AG09309 (cell line): ENCODE measurements around the gene AGO1.
"Not testable (repeated sequence)": the region's sequence is repeated elsewhere in the genome, so short reads cannot be mapped to it uniquely, and the experiment has no call there.

ENCODE experiments used
- DNase-seq: peaks from one replicate; pipeline ENCODE4 v3.0.0-alpha.2; 2010; ENCODE audit warnings: low read depth
- H3K4me3 ChIP-seq: 2 replicates; pipeline ENCODE4 v1.5.1; 2011; ENCODE audit warnings: mild to moderate bottlenecking, low read depth, low read length, moderate library complexity; ENCODE audit not compliant: control insufficient read depth
- TF ChIP-seq, protein P1 (sequence below): IDR thresholded peaks from 2 replicates; pipeline ENCODE4 v1.5.1; 2011; ENCODE audit warnings: mild to moderate bottlenecking, low read depth, low read length, inconsistent platforms; ENCODE audit not compliant: insufficient read depth, control insufficient read depth; ENCODE audit errors: missing control alignments

AGO1 gene

DNA sequence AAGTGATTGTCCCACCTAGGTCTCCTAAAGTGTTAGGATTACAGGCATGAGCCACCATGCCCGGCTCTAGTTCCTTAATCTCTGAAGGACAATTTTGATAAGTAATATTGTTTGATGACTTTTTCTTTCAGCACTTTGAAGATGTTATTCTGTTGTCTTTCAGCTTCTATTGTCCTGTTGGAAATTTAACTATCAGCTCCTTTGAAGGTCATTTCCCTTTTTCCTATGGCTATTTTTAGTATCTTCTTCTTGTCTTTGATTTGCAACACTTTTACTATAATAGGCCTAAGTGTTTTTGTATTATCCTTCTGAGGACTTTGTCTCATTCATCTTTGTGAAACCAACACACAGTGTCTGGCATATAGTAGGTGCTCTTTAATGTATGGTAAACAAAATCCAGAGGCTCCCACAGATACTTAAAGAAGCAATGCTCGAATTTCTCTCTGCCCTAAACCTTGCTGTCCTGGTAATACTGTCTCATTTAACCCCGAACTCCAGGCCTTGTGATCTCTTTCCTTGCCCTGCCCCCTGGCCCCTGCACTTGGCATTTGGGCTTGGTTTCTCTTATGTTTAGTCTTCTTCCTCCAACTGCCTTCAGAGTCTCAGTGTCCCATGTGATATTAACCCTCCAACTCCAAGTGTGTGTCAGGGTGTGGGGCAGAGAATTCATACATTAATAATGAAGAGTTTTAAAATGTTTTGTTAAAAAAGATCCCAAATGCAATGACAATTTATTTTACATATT lies 19.0 kb upstream of the AGO1 start:
- no peak for DNase-seq
- H3K4me3 ChIP-seq = no peak overlapping the region
- TF ChIP-seq, protein P1, sequence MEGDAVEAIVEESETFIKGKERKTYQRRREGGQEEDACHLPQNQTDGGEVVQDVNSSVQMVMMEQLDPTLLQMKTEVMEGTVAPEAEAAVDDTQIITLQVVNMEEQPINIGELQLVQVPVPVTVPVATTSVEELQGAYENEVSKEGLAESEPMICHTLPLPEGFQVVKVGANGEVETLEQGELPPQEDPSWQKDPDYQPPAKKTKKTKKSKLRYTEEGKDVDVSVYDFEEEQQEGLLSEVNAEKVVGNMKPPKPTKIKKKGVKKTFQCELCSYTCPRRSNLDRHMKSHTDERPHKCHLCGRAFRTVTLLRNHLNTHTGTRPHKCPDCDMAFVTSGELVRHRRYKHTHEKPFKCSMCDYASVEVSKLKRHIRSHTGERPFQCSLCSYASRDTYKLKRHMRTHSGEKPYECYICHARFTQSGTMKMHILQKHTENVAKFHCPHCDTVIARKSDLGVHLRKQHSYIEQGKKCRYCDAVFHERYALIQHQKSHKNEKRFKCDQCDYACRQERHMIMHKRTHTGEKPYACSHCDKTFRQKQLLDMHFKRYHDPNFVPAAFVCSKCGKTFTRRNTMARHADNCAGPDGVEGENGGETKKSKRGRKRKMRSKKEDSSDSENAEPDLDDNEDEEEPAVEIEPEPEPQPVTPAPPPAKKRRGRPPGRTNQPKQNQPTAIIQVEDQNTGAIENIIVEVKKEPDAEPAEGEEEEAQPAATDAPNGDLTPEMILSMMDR = no peak

DNA sequence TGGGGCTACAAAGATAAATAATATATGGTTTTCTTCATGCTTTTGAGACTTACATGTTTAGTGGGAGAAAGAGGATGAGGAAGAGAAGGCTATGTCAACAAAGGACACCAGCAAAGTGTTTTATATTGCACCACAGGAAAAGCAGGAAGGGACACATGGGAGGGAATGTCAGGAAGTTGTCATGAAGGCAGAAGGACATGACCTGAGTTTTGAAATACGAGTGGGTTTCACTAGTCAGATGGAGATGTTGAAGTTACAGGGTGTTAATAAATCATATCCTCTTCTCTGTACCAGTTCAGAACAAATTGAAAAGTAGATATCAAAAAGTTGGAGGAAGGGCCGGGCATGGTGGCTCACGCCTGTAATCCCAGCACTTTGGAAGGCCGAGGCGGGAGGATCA lies 18.2 kb upstream of the AGO1 start:
- H3K4me3 ChIP-seq = no peak overlapping the region
- DNase-seq = no peak
- TF ChIP-seq, protein P1 = no peak

DNA sequence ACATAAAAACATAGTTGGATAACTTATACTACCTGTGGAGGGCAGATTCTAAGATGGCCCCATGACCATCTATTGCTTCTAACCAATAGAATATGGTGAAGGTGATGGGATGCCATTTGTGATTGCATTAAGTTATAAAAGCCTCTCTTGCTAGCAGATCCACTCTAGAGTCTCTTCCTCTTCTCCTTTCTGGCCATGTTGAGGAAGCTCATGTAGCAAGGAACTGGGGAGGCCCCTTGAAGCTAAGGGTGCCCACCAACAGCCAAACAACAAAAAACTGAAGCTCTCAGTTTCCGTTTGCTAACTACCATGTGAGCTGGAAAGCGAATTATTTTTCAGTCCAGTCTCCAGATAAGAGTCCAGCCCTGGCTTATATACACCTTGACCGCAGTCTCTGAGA lies 16.0 kb upstream of the AGO1 start:
- no peak for DNase-seq
- H3K4me3 ChIP-seq = no peak overlapping the region
- TF ChIP-seq, protein P1 = no peak

DNA sequence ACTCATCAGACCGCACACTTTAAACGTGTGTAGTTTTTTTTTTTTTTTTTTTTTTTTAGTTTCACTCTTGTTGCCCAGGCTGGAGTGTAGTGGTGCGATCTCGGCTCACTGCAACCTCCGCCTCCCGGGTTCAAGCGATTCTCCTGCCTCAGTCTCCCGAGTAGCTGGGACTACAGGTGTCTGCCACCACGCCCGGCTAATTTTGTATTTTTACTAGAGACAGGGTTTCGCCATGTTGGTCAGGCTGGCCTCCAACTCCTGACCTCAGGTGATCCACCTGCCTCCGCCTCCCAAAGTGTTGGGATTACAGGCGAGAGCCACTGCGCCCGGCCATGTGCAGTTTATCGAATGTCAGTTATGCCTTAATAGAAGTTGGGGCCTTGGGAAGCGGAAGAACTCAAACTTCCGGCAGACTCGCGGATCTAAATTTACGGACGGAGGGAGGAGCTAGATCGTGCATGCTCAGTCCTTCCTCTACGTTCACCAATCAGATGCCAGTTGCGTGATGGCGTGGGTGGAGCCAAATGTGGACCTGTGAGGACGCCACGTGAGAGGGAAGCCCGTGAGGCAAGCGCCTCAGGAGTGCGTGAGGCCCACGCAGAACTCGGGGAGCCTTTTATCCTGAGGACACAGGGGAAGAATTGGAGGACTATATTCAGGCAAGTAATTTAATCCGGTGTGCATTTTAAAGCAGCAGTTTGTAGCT lies 13.6 kb upstream of the AGO1 start:
- not testable (repeated sequence) for H3K4me3 ChIP-seq, DNase-seq

DNA sequence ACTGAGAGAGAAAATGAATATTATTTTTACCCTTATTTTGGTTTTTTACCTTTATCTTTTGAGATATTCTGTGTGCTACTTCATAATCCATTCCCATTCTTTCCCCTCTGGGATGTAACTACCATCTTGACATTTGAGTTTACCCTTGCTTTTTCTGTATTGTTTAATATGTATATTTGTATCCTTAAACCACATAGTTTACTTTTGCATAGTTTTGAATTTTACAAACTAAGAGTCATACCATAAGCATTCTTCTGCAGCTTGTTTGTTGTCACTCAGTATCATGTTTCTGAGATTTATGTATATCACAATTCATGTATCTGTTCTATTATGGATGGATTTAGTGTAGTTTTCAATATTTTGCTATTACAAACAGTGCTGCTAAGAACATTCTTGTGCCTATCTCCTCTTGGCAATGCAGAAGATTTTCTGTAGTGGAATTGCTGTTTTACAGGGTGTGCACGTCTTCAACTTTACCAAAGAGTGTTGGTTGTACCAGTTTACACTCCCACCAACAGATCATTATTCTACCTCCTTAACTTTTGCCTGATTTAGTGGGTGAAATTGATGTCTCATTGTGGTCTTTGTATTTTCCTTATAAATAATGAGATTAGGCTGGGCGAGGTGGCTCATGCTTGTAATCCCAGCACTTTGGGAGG lies 12.2 kb upstream of the AGO1 start:
- DNase-seq = no peak
- H3K4me3 ChIP-seq = no peak overlapping the region

DNA sequence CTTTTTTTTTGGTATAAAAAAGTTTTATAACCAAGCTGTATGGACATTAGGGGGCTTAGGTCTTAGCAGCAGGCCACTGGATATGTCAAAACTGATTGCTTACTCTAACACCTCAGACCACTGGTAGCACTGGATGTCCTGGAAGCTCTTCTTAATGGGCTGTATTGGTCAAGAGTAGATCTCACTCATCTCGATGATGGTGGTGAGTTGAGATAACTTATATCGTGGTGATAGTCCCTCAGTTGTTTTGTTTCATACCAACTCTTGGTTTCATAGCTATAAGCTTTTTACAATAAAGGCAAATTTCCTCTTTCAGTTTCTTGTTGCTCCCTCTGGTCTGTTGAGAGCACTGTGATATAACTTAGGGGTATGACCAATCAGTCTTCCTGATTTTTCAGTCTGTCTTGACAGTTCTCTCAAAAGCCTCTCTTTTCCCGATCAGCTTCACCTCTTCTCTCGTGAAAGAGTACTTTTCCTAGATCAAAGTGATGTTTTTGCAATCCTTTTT lies 9.7 kb upstream of the AGO1 start:
- no peak overlapping the region for H3K4me3 ChIP-seq
- DNase-seq = no peak
- TF ChIP-seq, protein P1 = no peak

More for the DNA sequence above, 12.2 kb upstream of the AGO1 start:
- TF ChIP-seq, protein P1 = no peak

DNA sequence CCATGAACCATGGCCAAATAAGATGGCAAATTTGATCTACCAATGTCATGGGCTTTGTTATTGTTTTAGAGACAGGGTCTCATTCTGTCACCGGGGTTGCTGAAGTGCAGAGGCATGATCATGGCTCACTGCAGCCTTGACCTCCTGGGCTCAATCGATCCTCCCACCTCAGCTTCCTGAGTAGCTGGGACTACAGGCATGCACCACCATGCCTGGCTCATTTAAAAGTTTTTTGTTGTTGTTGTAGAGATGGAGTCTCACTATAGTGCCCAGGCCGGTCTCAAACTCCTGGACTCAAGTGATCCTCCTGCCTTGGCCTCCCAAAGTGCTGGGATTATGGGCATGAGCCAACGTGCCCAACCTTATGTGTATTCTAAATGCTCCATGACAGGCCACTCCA lies 8.9 kb upstream of the AGO1 start:
- H3K4me3 ChIP-seq, DNase-seq: not testable (repeated sequence)
